AG04449 (cell line): ENCODE measurements around the gene GPHN.

Experiments
- CTCF ChIA-PET: fragments of 350-600 bp; formaldehyde crosslinking; extraction: SDS; loops from one replicate; lab custom pipeline; 2021; ENCODE audit warnings: antibody characterized with exemption; lab: Yijun Ruan, JAX
- POLR2A ChIA-PET: fragments of 400-600, 350-600 bp; formaldehyde crosslinking; extraction: SDS; loops from one replicate; lab custom pipeline; 2020; ENCODE audit warnings: antibody characterized with exemption, inconsistent platforms; lab: Yijun Ruan, JAX
- DNase-seq: peaks from one replicate; pipeline ENCODE4 v3.0.0-alpha.2; 2010; ENCODE audit warnings: low read depth, low spot score
- H3K4me3 ChIP-seq: 2 replicates; pipeline ENCODE4 v1.5.1; 2011; ENCODE audit warnings: low read depth, mild to moderate bottlenecking, control low read depth, low read length
- CTCF ChIP-seq: IDR thresholded peaks from one replicate; pipeline ENCODE4 v1.5.1; 2011; ENCODE audit warnings: mild to moderate bottlenecking, moderate library complexity, low read length, control low read depth, inconsistent platforms; ENCODE audit not compliant: insufficient read depth; ENCODE audit errors: missing control alignments

The GPHN gene

GRCh38 chr14:66918527-66918926 is 410.6 kb downstream of the GPHN start:
- ChIA-PET CTCF (no interaction called here), POLR2A (no interaction called here)
- no peak for TF ChIP-seq CTCF
- no peak for DNase-seq
- no peak overlapping the region for H3K4me3 ChIP-seq

- ChIA-PET POLR2A (no interaction called here), CTCF (interaction anchor here (0.6 kb wide), 1 partner anchor 16 kb away, joined by 3 read pairs; no protein-coding TSS in a partner anchor)
- no peak for TF ChIP-seq CTCF
- no peak for DNase-seq
- no peak overlapping the region for H3K4me3 ChIP-seq
These were observed 412.2 kb downstream of the GPHN start for GRCh38 chr14:66920196-66920595.

- ChIA-PET POLR2A (no interaction called here), CTCF (no interaction called here)
- no peak for TF ChIP-seq CTCF
- no peak for DNase-seq
- H3K4me3 ChIP-seq = no peak overlapping the region
These were observed 415.3 kb downstream of the GPHN start for GRCh38 chr14:66923251-66923650.

- no peak for DNase-seq
- ChIA-PET POLR2A (no interaction called here), CTCF (no interaction called here)
These were observed 431.5 kb downstream of the GPHN start for GRCh38 chr14:66939409-66939808.

GRCh38 chr14:66944872-66945271 is 436.9 kb downstream of the GPHN start:
- no peak for DNase-seq
- no peak for TF ChIP-seq CTCF
- H3K4me3 ChIP-seq = no peak overlapping the region
- CTCF ChIA-PET = no interaction called here
- POLR2A ChIA-PET = no interaction called here

More at GRCh38 chr14:66939409-66939808, 431.5 kb downstream of the GPHN start:
- H3K4me3 ChIP-seq = no peak overlapping the region
- TF ChIP-seq CTCF = no peak

GRCh38 chr14:66955159-66955558 is 447.2 kb downstream of the GPHN start:
- POLR2A ChIA-PET = no interaction called here
- CTCF ChIA-PET = no interaction called here
- DNase-seq = no peak
- no peak overlapping the region for H3K4me3 ChIP-seq
- no peak for TF ChIP-seq CTCF
